Keratinocyte (primary cell): ENCODE data around the gene MFSD6. TPM values are rescaled to one million over a fixed set of nuclear protein-coding genes. Genes with fewer than 3 reads are reported as not detected.

Experiments
- DNase-seq: peaks from one replicate; pipeline ENCODE4 v3.0.0-alpha.2; 2011; ENCODE audit warnings: low read depth, missing footprints, low spot score
- FAIRE-seq: peaks from 2 replicates; lab custom pipeline; 2011; peaks lifted over from hg19 to GRCh38; lab: Jason Lieb, UNC
- H2AFZ ChIP-seq: 2 replicates; pipeline ENCODE4 v1.6.0; 2012; ENCODE audit warnings: low read length, control low read depth, inconsistent platforms; ENCODE audit not compliant: control insufficient read depth
- H3K27ac ChIP-seq: 2 replicates; pipeline ENCODE4 v1.5.1; 2011; ENCODE audit warnings: low read length; ENCODE audit not compliant: control insufficient read depth, insufficient read depth
- H3K27me3 ChIP-seq: 3 replicates; pipeline ENCODE4 v1.6.0; 2011; ENCODE audit warnings: low read length; ENCODE audit not compliant: control insufficient read depth, insufficient read depth; ENCODE audit errors: extremely low read depth
- H3K36me3 ChIP-seq, 2 experiments: 2 replicates in 1 of 2; 3 replicates in 1 of 2; pipeline ENCODE4 v1.5.1; 2011; ENCODE audit warnings: low read length in 2 of 2, mild to moderate bottlenecking in 1 of 2; ENCODE audit not compliant: control insufficient read depth in 2 of 2, insufficient read depth in 2 of 2; ENCODE audit errors: extremely low read depth in 1 of 2
- H3K4me1 ChIP-seq: 3 replicates; pipeline ENCODE4 v1.5.1; 2011; ENCODE audit warnings: low read length; ENCODE audit not compliant: control insufficient read depth, insufficient read depth; ENCODE audit errors: extremely low read depth
- H3K4me2 ChIP-seq: 3 replicates; pipeline ENCODE4 v1.6.0; 2011; ENCODE audit warnings: low read depth, low read length; ENCODE audit not compliant: control insufficient read depth, insufficient read depth; ENCODE audit errors: extremely low read depth
- H3K4me3 ChIP-seq, 3 experiments: fragments of 200-600 bp in 1 of 3; sonication (generic) in 1 of 3; 2 replicates in 2 of 3; 3 replicates in 1 of 3; pipeline ENCODE4 v1.5.1; 2011 to 2016; ENCODE audit warnings: low read length in 3 of 3, mild to moderate bottlenecking in 3 of 3, control low read depth in 2 of 3, inconsistent platforms in 1 of 3, low read depth in 1 of 3, mixed read lengths in 1 of 3, mixed run types in 1 of 3, moderate library complexity in 1 of 3; ENCODE audit not compliant: control insufficient read depth in 2 of 3, insufficient read depth in 2 of 3; ENCODE audit errors: extremely low read depth in 1 of 3
- H3K79me2 ChIP-seq: 2 replicates; pipeline ENCODE4 v1.6.0; 2012; ENCODE audit warnings: low read length; ENCODE audit not compliant: control insufficient read depth, insufficient read depth
- H3K9ac ChIP-seq: 3 replicates; pipeline ENCODE4 v1.6.0; 2011; ENCODE audit warnings: low read length; ENCODE audit not compliant: control insufficient read depth, insufficient read depth; ENCODE audit errors: extremely low read depth
- H3K9me1 ChIP-seq: 3 replicates; pipeline ENCODE4 v1.6.0; 2011; ENCODE audit warnings: low read length; ENCODE audit not compliant: control insufficient read depth, insufficient read depth; ENCODE audit errors: extremely low read depth
- H3K9me3 ChIP-seq: 2 replicates; pipeline ENCODE4 v1.5.1; 2012; ENCODE audit warnings: low read depth, low read length; ENCODE audit not compliant: control insufficient read depth
- H4K20me1 ChIP-seq: 3 replicates; pipeline ENCODE4 v1.6.0; 2011; ENCODE audit warnings: low read length; ENCODE audit not compliant: control insufficient read depth, insufficient read depth; ENCODE audit errors: extremely low read depth
- EZH2 ChIP-seq: IDR thresholded peaks from one replicate; pipeline ENCODE4 v1.6.1; 2012; ENCODE audit warnings: inconsistent platforms, mild to moderate bottlenecking, low read length, moderate library complexity
- dilution Hi-C: fragments of 300-500 bp; cut with MboI; formaldehyde crosslinking; loops from one replicate; pipeline ENCODE4 v1.7.0; 2020; ENCODE audit warnings: low sequenced_read_pairs; ENCODE audit not compliant: extremely low pct_ligation_motif_present
- polyA plus RNA-seq, 5 experiments: library from polyadenylated mRNA; depleted of rRNA in 3 of 5; stranded (reverse) in 3 of 5; stranded (forward) in 1 of 5; unstranded in 1 of 5; fragments of >200 nt; gene quantifications; 1 replicate in 1 of 5; 2 replicates in 3 of 5; 3 replicates in 1 of 5; pipeline versions ENCODE4 v1.2.1 to v1.2.3, GENCODE V29; 2011 to 2012; ENCODE audit warnings: missing spikeins in 2 of 5, low read depth in 1 of 5, low replicate concordance in 1 of 5
- TF ChIP-seq, protein P1 (sequence below), 3 experiments: IDR thresholded peaks in 1 of 3; conservative IDR thresholded peaks in 1 of 3; optimal IDR thresholded peaks in 1 of 3; 2 replicates in 2 of 3; 3 replicates in 1 of 3; pipeline versions ENCODE3 to v1.5.1; 2011; ENCODE audit warnings: low read length in 3 of 3, mild to moderate bottlenecking in 3 of 3, moderate library complexity in 2 of 3, control low read depth in 1 of 3, inconsistent platforms in 1 of 3; ENCODE audit not compliant: insufficient read depth in 2 of 3; ENCODE audit errors: extremely low read depth in 1 of 3

The MFSD6 gene
- polyA plus RNA-seq, 1 donor (not counting 4 experiments of a cell fraction or from before 2014, with no cell fraction given) = 11.0 TPM

DNA sequence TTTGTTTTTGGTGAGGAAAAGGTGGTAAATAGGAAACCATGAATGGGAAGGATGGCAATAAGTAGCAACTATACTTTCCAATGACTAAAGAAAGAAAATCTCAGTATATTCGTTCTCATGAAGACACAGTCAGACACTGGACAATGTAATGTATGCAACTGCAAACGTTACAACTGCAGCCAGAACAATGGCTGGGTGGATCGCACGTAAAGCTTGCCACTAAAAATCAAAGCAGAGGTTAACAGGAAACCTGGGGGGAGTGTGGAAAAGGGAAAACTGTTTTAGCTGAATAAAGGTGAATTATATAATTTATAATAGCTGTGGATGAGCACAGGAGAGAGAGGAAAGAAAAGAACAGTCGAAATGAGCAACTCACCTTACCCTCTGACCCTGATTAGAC lies 93.1 kb downstream of the MFSD6 start:
- no peaks in the 10 kb centered on the region for H3K79me2 ChIP-seq
- H3K9me3 ChIP-seq = no peaks in the 10 kb centered on the region
- no peak overlapping the region for H3K4me3 ChIP-seq
- H4K20me1 ChIP-seq = no peaks in the 10 kb centered on the region
- no peak overlapping the region for H3K4me2 ChIP-seq
- dilution Hi-C loops = no loop called here
- FAIRE-seq = peak; percentile 51
- no peaks in the 10 kb centered on the region for H3K9me1 ChIP-seq
- H3K4me1 ChIP-seq = no peaks in the 10 kb centered on the region
- H3K36me3 ChIP-seq = peaks cover 0 to 1% of the 10 kb centered on the region in 2 experiments
- TF ChIP-seq EZH2 = no peak
- TF ChIP-seq, protein P1, sequence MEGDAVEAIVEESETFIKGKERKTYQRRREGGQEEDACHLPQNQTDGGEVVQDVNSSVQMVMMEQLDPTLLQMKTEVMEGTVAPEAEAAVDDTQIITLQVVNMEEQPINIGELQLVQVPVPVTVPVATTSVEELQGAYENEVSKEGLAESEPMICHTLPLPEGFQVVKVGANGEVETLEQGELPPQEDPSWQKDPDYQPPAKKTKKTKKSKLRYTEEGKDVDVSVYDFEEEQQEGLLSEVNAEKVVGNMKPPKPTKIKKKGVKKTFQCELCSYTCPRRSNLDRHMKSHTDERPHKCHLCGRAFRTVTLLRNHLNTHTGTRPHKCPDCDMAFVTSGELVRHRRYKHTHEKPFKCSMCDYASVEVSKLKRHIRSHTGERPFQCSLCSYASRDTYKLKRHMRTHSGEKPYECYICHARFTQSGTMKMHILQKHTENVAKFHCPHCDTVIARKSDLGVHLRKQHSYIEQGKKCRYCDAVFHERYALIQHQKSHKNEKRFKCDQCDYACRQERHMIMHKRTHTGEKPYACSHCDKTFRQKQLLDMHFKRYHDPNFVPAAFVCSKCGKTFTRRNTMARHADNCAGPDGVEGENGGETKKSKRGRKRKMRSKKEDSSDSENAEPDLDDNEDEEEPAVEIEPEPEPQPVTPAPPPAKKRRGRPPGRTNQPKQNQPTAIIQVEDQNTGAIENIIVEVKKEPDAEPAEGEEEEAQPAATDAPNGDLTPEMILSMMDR (optimal IDR thresholded peaks at IDR 0.05 in 1 of 3, IDR thresholded peaks at IDR 0.05 in 1 of 3, conservative IDR thresholded peaks at IDR 0.05 in 1 of 3; ENCODE audit: extremely low read depth in 1 of 3, insufficient read depth in 2 of 3, low read length in 3 of 3) = no peak
- H3K9ac ChIP-seq = no peak overlapping the region
- no peak overlapping the region for H3K27ac ChIP-seq
- DNase-seq = no peak
- H2AFZ ChIP-seq = no peak overlapping the region
- no peaks in the 10 kb centered on the region for H3K27me3 ChIP-seq

DNA sequence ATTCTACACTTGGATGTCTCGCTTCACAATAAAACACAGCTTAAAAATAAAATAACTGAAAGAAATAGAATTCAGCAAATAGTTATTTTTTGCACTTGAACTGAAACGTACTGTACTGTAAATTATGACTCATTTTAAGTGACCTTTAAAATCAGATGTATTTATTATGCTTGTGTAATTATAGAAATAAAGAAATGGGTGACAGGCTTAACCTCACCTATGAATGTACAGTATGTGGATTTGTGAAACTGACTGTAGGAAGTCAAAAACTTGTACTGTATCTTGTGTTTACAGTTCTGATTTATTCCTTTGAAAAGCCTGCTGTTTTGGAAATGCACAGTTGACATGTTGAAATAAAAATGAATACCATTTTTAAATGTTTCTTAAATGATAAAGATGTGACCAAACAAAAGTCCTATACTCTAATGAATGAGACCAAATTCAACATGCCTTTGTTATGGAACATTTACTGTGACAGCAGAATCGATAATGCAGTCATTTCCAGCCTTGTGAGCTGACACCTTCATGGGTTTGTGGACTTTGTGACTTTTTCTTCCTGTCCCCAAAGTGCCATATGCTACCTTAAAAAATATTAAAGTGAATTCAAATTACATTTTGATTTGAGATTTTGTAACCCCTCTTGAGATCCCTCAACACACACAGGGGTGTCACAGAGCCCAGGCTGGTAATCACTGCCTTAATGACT lies 93.7 kb downstream of the MFSD6 start:
- H4K20me1 ChIP-seq = no peaks in the 10 kb centered on the region
- dilution Hi-C loops = no loop called here
- no peaks in the 10 kb centered on the region for H3K9me3 ChIP-seq
- H3K4me1 ChIP-seq = no peaks in the 10 kb centered on the region
- H3K27ac ChIP-seq = no peak overlapping the region
- no peak overlapping the region for H3K4me3 ChIP-seq
- no peak for DNase-seq
- no peak overlapping the region for H2AFZ ChIP-seq
- H3K27me3 ChIP-seq = no peaks in the 10 kb centered on the region
- H3K9me1 ChIP-seq = no peaks in the 10 kb centered on the region
- TF ChIP-seq, protein P1 (optimal IDR thresholded peaks at IDR 0.05 in 1 of 3, IDR thresholded peaks at IDR 0.05 in 1 of 3, conservative IDR thresholded peaks at IDR 0.05 in 1 of 3; ENCODE audit: extremely low read depth in 1 of 3, insufficient read depth in 2 of 3, low read length in 3 of 3) = no peak
- no peak for TF ChIP-seq EZH2
- no peak for FAIRE-seq
- H3K9ac ChIP-seq = no peak overlapping the region
- no peaks in the 10 kb centered on the region for H3K79me2 ChIP-seq
- no peak overlapping the region for H3K4me2 ChIP-seq
- H3K36me3 ChIP-seq = peaks cover 0 to 1% of the 10 kb centered on the region in 2 experiments
